Central memory CD4-positive, alpha-beta T cell (primary cell): ENCODE results near the gene NCMAP.
A peak's percentile ranks its signal among the peaks of the same experiment; 100 is the strongest.
"Not testable (repeated sequence)": the region's sequence is repeated elsewhere in the genome, so short reads cannot be mapped to it uniquely, and the experiment has no call there.

Experiments
- DNase-seq: peaks from one replicate; pipeline ENCODE4 v3.0.0; 2022
- total RNA-seq, 3 experiments: gene quantifications; one replicate each; lab custom pipeline; 2026; lab: John Stamatoyannopoulos, UW

NCMAP gene
- total RNA-seq = 0 to 1.2 (median 0.63) reads per million in 3 experiments

- peak; percentile 18 for DNase-seq
Measured at GRCh38 chr1:24555591-24556413, at the start of gene NCMAP. TSS of gene NCMAP (plus strand) at chr1:24556087. CDS start at chr1:24595431, 39,344 bp downstream.

- peak; percentile 76 for DNase-seq
Measured at GRCh38 chr1:24506691-24507381, 49.1 kb upstream of the NCMAP start.

- peak; percentile 66 for DNase-seq
Measured at GRCh38 chr1:24507405-24507804, 48.5 kb upstream of the NCMAP start.

- DNase-seq = no peak
Measured at GRCh38 chr1:24508911-24509310, 47.0 kb upstream of the NCMAP start.

GRCh38 chr1:24513706-24514105, 42.2 kb upstream of the NCMAP start:
- no peak for DNase-seq

- no peak for DNase-seq
Measured at GRCh38 chr1:24514946-24515345, 40.9 kb upstream of the NCMAP start.

GRCh38 chr1:24515671-24516209, 40.1 kb upstream of the NCMAP start:
- DNase-seq = not testable (repeated sequence)

GRCh38 chr1:24516506-24516905, 39.4 kb upstream of the NCMAP start:
- no peak for DNase-seq

- no peak for DNase-seq
Measured at GRCh38 chr1:24517898-24518297, 38.0 kb upstream of the NCMAP start.

GRCh38 chr1:24520282-24520681, 35.6 kb upstream of the NCMAP start:
- not testable (repeated sequence) for DNase-seq

GRCh38 chr1:24525606-24526005, 30.3 kb upstream of the NCMAP start:
- no peak for DNase-seq

GRCh38 chr1:24526045-24526444, 29.8 kb upstream of the NCMAP start:
- DNase-seq = no peak

- DNase-seq = peak; percentile 45
Measured at GRCh38 chr1:24526940-24527542, 28.8 kb upstream of the NCMAP start.

- no peak for DNase-seq
Measured at GRCh38 chr1:24528744-24529143, 27.1 kb upstream of the NCMAP start.

GRCh38 chr1:24529292-24529691, 26.6 kb upstream of the NCMAP start:
- not testable (repeated sequence) for DNase-seq

GRCh38 chr1:24535021-24535424, 20.9 kb upstream of the NCMAP start:
- peak; percentile 85 for DNase-seq

- no peak for DNase-seq
Measured at GRCh38 chr1:24535778-24536177, 20.1 kb upstream of the NCMAP start.

GRCh38 chr1:24536391-24536840, 19.5 kb upstream of the NCMAP start:
- peak; percentile 88 for DNase-seq

- peak; percentile 20 for DNase-seq
Measured at GRCh38 chr1:24540051-24540905, 15.6 kb upstream of the NCMAP start.

GRCh38 chr1:24540906-24541710, 14.8 kb upstream of the NCMAP start:
- no peak for DNase-seq

GRCh38 chr1:24541711-24542346, 14.1 kb upstream of the NCMAP start:
- no peak for DNase-seq
